HepG2 (cell line): ENCODE results near the gene DCUN1D3. TPM values are rescaled to one million over a fixed set of nuclear protein-coding genes. Genes with fewer than 3 reads are reported as not detected.

Source experiments
- DRAP1 ChIP-seq: IDR thresholded peaks from 2 replicates; pipeline ENCODE4 v1.6.1; 2016; ENCODE audit warnings: missing genetic modification reagents, missing compliant biosample characterization
- ELF3 ChIP-seq: IDR thresholded peaks from 2 replicates; pipeline ENCODE4 v1.6.1; 2016; ENCODE audit warnings: missing genetic modification reagents, missing compliant biosample characterization
- FOXK1 ChIP-seq: sonication (generic); formaldehyde crosslinking; IDR thresholded peaks from 2 replicates; pipeline ENCODE4 v1.4.0; 2020; ENCODE audit warnings: low read depth, missing genetic modification reagents, borderline replicate concordance
- NCOA2 ChIP-seq: sonication (generic); formaldehyde crosslinking; IDR thresholded peaks from 2 replicates; pipeline ENCODE4 v1.8.0; 2022; ENCODE audit warnings: inconsistent platforms
- NR1H2 ChIP-seq: sonication (generic); formaldehyde crosslinking; IDR thresholded peaks from 2 replicates; pipeline ENCODE4 v1.8.1; 2022; ENCODE audit warnings: low read depth, missing genetic modification reagents, borderline replicate concordance
- PRDM10 ChIP-seq: sonication (generic); formaldehyde crosslinking; IDR thresholded peaks from 2 replicates; pipeline ENCODE4 v1.4.0; 2020; ENCODE audit warnings: low read depth, missing genetic modification reagents
- RXRB ChIP-seq: IDR thresholded peaks from 2 replicates; pipeline ENCODE4 v1.6.1; 2016; ENCODE audit warnings: borderline replicate concordance, missing genetic modification reagents, missing compliant biosample characterization
- SMAD9 ChIP-seq: sonication (generic); formaldehyde crosslinking; IDR thresholded peaks from 2 replicates; pipeline ENCODE4 v1.5.1; 2020; ENCODE audit warnings: mild to moderate bottlenecking, missing genetic modification reagents
- SNAI1 ChIP-seq: sonication (generic); formaldehyde crosslinking; IDR thresholded peaks from 2 replicates; pipeline ENCODE4 v1.5.0; 2020; ENCODE audit warnings: mild to moderate bottlenecking, missing genetic modification reagents, borderline replicate concordance
- SP2 ChIP-seq: sonication (generic); formaldehyde crosslinking; IDR thresholded peaks from 2 replicates; pipeline ENCODE4 v1.5.1; 2020; ENCODE audit warnings: mild to moderate bottlenecking, missing genetic modification reagents
- TBP ChIP-seq: sonication (generic); formaldehyde crosslinking; IDR thresholded peaks from 2 replicates; pipeline ENCODE4 v1.5.0; 2020; ENCODE audit warnings: missing genetic modification reagents
- ZKSCAN5 ChIP-seq: sonication (generic); formaldehyde crosslinking; IDR thresholded peaks from 2 replicates; pipeline ENCODE4 v1.5.1; 2020; ENCODE audit warnings: mild to moderate bottlenecking, missing genetic modification reagents
- ZNF12 ChIP-seq: sonication (generic); formaldehyde crosslinking; IDR thresholded peaks from 2 replicates; pipeline ENCODE4 v1.5.0; 2020; ENCODE audit warnings: missing genetic modification reagents
- ZNF234 ChIP-seq: sonication (generic); formaldehyde crosslinking; conservative IDR thresholded peaks from 2 replicates; pipeline ENCODE4 v1.5.1; 2020; ENCODE audit warnings: mild to moderate bottlenecking, missing genetic modification reagents
- ZNF543 ChIP-seq: sonication (generic); formaldehyde crosslinking; IDR thresholded peaks from 2 replicates; pipeline ENCODE4 v1.4.0; 2020; ENCODE audit warnings: mild to moderate bottlenecking, missing genetic modification reagents
- ZNF646 ChIP-seq: sonication (generic); formaldehyde crosslinking; IDR thresholded peaks from 2 replicates; pipeline ENCODE4 v1.9.0; 2021; ENCODE audit warnings: mild to moderate bottlenecking, missing genetic modification reagents
- ZNF782 ChIP-seq: sonication (generic); formaldehyde crosslinking; IDR thresholded peaks from 2 replicates; pipeline ENCODE4 v1.4.0; 2020; ENCODE audit warnings: missing genetic modification reagents, mild to moderate bottlenecking, borderline replicate concordance
- ZNF891 ChIP-seq: sonication (generic); formaldehyde crosslinking; IDR thresholded peaks from 2 replicates; pipeline ENCODE4 v1.5.0; 2020; ENCODE audit warnings: mild to moderate bottlenecking, missing genetic modification reagents
- ZSCAN9 ChIP-seq: IDR thresholded peaks from 2 replicates; pipeline ENCODE4 v1.6.1; 2016; ENCODE audit warnings: borderline replicate concordance
- polyA plus RNA-seq, 8 experiments: library from polyadenylated mRNA; depleted of rRNA in 3 of 8; stranded (reverse) in 7 of 8; unstranded in 1 of 8; fragments of >200 nt; fragmentation: Illumina TruSeq in 4 of 8; extraction: Trizol in 4 of 8; gene quantifications; 2 replicates each; pipeline versions ENCODE4 v1.2.1 to v1.2.3, GENCODE V29; 2011 to 2016; ENCODE audit warnings: low read depth in 4 of 8, missing spikeins in 1 of 8, mixed read lengths in 1 of 8; ENCODE audit not compliant: insufficient read depth in 1 of 8
- total RNA-seq, 5 experiments: library from RNA; depleted of rRNA; stranded (reverse); fragments of >200 nt; fragmentation: Illumina TruSeq; extraction: Trizol; gene quantifications; 2 replicates each; pipeline ENCODE4 v1.2.3, GENCODE V29; 2016; ENCODE audit warnings: low read depth in 1 of 5

Gene DCUN1D3
- total and polyA plus RNA-seq, 2 of the 13 experiments (the other 11 are each of a cell fraction or from before 2014, with no cell fraction given) = 5.0 to 19.3 TPM

- TF ChIP-seq PRDM10 (CRISPR knock-in tag) (peak; percentile 99), ZNF646 (no peak), ZNF891 (CRISPR knock-in tag) (peak; percentile 91; the same call in 1 of the 2 replicates), ZSCAN9 (CRISPR knock-in tag) (peak; percentile 85; the same call in 1 of the 2 replicates), SMAD9 (CRISPR knock-in tag) (peak; percentile 90; the same call in 1 of the 2 replicates), ZKSCAN5 (CRISPR knock-in tag) (peak; percentile 98), NCOA2 (0 out of 2 replicates have a peak, but pooled peaks have one; percentile 23), TBP (CRISPR knock-in tag) (no peak), SP2 (CRISPR knock-in tag) (no peak; the same call in 1 of the 2 replicates), ELF3 (CRISPR knock-in tag) (no peak; the same call in 1 of the 2 replicates), ZNF234 (CRISPR knock-in tag) (peak; percentile 73; the same call in 1 of the 2 replicates), FOXK1 (CRISPR knock-in tag) (peak; percentile 32; the same call in 1 of the 2 replicates), RXRB (no peak), ZNF782 (CRISPR knock-in tag) (peak; percentile 79), SNAI1 (CRISPR knock-in tag) (peak; percentile 83; the same call in 1 of the 2 replicates), ZNF12 (CRISPR knock-in tag) (no peak; the same call in 1 of the 2 replicates), ZNF543 (0 out of 2 replicates have a peak, but pooled peaks have one; percentile 4), NR1H2 (no peak; the same call in 1 of the 2 replicates), DRAP1 (CRISPR knock-in tag) (peak; percentile 68)
These were observed at the start of gene DCUN1D3, which contains the start of gene LYRM1 (continued) for GRCh38 chr16:20900299-20901067.
